H1 (cell line): ENCODE measurements around the gene KRTAP10-4.

Source experiments
- ATF3 ChIP-seq: IDR thresholded peaks from 2 replicates; pipeline ENCODE4 v1.6.1; 2011; ENCODE audit warnings: low read depth, mild to moderate bottlenecking, low read length; ENCODE audit not compliant: insufficient read depth
- NANOG ChIP-seq: IDR thresholded peaks from 2 replicates; pipeline ENCODE4 v1.6.1; 2011; ENCODE audit warnings: low read length, low read depth, mild to moderate bottlenecking, inconsistent platforms; ENCODE audit not compliant: insufficient read depth, poor library complexity, severe bottlenecking
- POLR2A ChIP-seq, 2 experiments: IDR thresholded peaks; 1 replicate in 1 of 2; 2 replicates in 1 of 2; pipeline ENCODE4 v1.6.1; 2011; ENCODE audit warnings: low read depth in 2 of 2, low read length in 2 of 2, mild to moderate bottlenecking in 2 of 2; ENCODE audit errors: control extremely low read depth in 1 of 2
- RAD21 ChIP-seq, 2 experiments: IDR thresholded peaks in 1 of 2; conservative IDR thresholded peaks in 1 of 2; 2 replicates each; pipeline ENCODE4 v1.6.1; 2011; ENCODE audit warnings: low read depth in 2 of 2, low read length in 2 of 2, improper control_type of control experiment in 1 of 2, inconsistent platforms in 1 of 2, mild to moderate bottlenecking in 1 of 2, moderate library complexity in 1 of 2
- RFX5 ChIP-seq: IDR thresholded peaks from 2 replicates; pipeline ENCODE4 v1.6.1; 2011; ENCODE audit warnings: low read depth, low read length, improper control_type of control experiment, borderline replicate concordance
- SIRT6 ChIP-seq: IDR thresholded peaks from one replicate; pipeline ENCODE4 v1.7.1; 2012; ENCODE audit warnings: low read length, inconsistent platforms
- TAF1 ChIP-seq: IDR thresholded peaks from 2 replicates; pipeline ENCODE4 v1.6.1; 2011; ENCODE audit warnings: mild to moderate bottlenecking, low read depth, low read length
- TCF12 ChIP-seq: IDR thresholded peaks from 2 replicates; pipeline ENCODE4 v1.6.1; 2011; ENCODE audit warnings: low read depth, mild to moderate bottlenecking, low read length
- TF ChIP-seq, protein P1 (sequence below), 3 experiments: IDR thresholded peaks; 1 replicate in 2 of 3; 2 replicates in 1 of 3; pipeline versions ENCODE4 v1.5.1 to v1.6.1; 2011; ENCODE audit warnings: low read length in 3 of 3, mild to moderate bottlenecking in 3 of 3, inconsistent platforms in 2 of 3, low read depth in 1 of 3, moderate library complexity in 1 of 3; ENCODE audit not compliant: insufficient read depth in 1 of 3; ENCODE audit errors: control extremely low read depth in 1 of 3
- TF ChIP-seq, protein P2 (sequence below): IDR thresholded peaks from 2 replicates; pipeline ENCODE4 v1.6.1; 2011; ENCODE audit warnings: low read length, improper control_type of control experiment

GRCh38 chr21:44582055-44582454, 8.5 kb downstream of the KRTAP10-4 start:
- TF ChIP-seq ATF3 (no peak), POLR2A (IDR thresholded peaks at IDR 0.05; ENCODE audit: control extremely low read depth in 1 of 2, low read depth in 2 of 2, low read length in 2 of 2) (no peak), TAF1 (no peak), RAD21 (IDR thresholded peaks at IDR 0.05 in 1 of 2, conservative IDR thresholded peaks at IDR 0.05 in 1 of 2; ENCODE audit: low read depth in 2 of 2, low read length in 2 of 2) (no peak), TCF12 (no peak), NANOG (no peak), SIRT6 (no peak), RFX5 (no peak)
- TF ChIP-seq, protein P1, sequence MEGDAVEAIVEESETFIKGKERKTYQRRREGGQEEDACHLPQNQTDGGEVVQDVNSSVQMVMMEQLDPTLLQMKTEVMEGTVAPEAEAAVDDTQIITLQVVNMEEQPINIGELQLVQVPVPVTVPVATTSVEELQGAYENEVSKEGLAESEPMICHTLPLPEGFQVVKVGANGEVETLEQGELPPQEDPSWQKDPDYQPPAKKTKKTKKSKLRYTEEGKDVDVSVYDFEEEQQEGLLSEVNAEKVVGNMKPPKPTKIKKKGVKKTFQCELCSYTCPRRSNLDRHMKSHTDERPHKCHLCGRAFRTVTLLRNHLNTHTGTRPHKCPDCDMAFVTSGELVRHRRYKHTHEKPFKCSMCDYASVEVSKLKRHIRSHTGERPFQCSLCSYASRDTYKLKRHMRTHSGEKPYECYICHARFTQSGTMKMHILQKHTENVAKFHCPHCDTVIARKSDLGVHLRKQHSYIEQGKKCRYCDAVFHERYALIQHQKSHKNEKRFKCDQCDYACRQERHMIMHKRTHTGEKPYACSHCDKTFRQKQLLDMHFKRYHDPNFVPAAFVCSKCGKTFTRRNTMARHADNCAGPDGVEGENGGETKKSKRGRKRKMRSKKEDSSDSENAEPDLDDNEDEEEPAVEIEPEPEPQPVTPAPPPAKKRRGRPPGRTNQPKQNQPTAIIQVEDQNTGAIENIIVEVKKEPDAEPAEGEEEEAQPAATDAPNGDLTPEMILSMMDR (IDR thresholded peaks at IDR 0.05; ENCODE audit: control extremely low read depth in 1 of 3, insufficient read depth in 1 of 3, low read depth in 1 of 3, low read length in 3 of 3), result no peak
- TF ChIP-seq, protein P2, sequence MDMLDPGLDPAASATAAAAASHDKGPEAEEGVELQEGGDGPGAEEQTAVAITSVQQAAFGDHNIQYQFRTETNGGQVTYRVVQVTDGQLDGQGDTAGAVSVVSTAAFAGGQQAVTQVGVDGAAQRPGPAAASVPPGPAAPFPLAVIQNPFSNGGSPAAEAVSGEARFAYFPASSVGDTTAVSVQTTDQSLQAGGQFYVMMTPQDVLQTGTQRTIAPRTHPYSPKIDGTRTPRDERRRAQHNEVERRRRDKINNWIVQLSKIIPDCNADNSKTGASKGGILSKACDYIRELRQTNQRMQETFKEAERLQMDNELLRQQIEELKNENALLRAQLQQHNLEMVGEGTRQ, result no peak
